SIG-M5 treated with dmso at 0.1 percent for 504 hours (cell line): ENCODE measurements around the gene CBX3.
"Not testable (repeated sequence)": the region's sequence is repeated elsewhere in the genome, so short reads cannot be mapped to it uniquely, and the experiment has no call there.

Experiments used
- DNase-seq: peaks from one replicate; lab custom pipeline; 2025; ENCODE audit not compliant: unreplicated experiment; lab: John Stamatoyannopoulos, UW

Gene CBX3

GRCh38 chr7:26187380-26188205 is 14.0 kb upstream of the CBX3 start:
- peak; percentile 53 for DNase-seq

DNA sequence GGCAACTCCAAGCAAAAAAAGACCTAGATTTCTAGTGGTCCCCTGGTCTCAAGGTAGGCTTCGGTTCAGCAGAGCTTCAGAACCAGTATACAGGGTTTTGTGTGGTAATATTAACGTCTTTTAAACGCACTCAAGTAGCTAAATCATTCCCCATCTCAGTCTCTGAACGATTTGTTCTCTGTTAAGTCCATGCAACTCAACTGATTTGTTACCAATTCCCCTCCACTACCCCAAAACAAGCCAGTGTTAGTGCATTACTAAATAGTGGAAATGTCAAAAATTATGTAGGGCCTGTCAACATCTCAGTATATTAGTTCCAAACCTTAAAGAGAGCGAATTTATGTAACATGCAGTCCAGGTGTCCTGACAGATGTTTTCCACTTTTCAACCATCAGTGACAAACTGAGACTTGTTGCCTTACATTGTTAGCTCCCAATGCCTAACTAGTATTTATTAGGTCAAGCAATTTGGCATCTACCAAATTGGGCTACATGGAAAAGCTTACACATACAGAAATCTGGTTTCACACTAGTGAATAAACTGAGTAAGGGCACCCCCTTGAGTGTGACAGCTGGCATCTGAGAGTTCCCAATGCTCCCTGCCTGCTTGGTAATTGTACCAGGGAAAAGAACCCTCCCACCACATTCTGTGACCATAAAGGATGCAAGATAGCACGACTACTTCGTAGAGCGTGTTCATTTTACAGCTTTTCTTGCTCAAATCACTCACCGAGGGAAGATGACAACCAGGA is 13.2 kb upstream of the CBX3 start:
- no peak for DNase-seq

DNA sequence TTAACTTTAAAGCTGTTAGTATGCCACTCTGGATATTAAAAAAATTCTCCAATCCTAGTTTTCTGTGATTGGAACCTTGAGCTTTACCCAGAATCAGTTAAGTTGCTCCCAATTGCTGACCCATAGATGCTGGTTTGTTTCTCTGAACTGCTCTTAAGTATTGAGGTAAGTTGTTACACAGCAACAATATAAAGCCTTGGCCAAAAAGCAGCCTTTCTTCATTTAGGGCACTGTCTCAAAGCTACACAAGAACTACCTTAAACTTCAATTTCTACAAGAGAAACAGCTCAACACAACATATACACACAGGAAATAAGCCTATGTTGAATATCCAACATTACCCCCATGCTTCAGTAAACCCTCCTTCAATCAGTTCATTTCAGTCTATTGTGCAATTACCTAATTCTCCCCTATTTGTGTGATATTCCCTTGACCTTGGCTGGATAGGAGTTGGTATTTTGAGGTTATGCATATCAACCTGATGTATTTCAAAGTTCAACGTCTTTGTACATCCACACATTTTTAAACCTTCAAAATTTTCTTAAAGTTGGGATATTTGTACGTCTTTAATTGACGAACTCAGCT is 12.5 kb upstream of the CBX3 start:
- no peak for DNase-seq

DNA sequence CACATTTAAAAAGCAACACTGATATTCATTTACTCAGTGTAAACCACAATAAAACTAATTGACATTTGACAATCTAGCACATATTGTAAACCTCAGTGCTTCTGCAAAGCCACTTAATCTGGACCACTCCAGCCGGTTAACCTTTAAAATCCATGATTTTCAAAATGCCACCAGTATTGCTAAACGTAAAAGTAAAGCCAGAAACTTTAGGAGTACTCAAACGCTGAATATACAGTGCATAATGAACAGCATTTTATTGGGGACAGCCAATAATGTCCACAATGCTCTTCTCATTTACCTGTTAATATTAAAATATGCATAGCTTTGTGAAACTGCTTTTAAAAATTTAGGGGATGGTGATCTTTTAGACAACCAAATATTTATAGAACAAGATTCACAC is 11.8 kb upstream of the CBX3 start:
- DNase-seq, result no peak

DNA sequence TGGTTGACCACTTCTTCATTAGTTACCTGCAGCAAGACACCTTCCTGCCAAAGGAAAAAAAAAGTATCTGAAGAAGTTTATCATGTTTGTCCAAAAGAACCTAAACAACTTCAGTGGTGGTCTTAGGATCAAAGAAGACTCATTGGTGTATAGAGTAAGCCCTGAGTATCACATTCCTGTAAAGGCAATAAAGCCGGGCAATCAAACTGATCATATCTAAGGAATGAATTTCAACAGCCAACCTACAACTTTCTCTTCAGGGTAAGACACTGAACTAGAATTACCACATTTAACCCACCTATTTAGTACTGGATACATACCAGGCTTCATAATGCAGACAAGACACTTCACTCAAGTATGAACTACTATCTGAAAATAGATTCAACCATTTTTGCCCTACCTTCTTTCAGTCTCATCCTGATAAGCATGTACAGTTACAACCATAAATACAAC is 11.1 kb upstream of the CBX3 start:
- DNase-seq, result no peak

- no peak for DNase-seq
These were observed 10.1 kb upstream of the CBX3 start for GRCh38 chr7:26191233-26191973.

- DNase-seq, result no peak
These were observed 9.5 kb upstream of the CBX3 start for GRCh38 chr7:26191974-26192479.

DNA sequence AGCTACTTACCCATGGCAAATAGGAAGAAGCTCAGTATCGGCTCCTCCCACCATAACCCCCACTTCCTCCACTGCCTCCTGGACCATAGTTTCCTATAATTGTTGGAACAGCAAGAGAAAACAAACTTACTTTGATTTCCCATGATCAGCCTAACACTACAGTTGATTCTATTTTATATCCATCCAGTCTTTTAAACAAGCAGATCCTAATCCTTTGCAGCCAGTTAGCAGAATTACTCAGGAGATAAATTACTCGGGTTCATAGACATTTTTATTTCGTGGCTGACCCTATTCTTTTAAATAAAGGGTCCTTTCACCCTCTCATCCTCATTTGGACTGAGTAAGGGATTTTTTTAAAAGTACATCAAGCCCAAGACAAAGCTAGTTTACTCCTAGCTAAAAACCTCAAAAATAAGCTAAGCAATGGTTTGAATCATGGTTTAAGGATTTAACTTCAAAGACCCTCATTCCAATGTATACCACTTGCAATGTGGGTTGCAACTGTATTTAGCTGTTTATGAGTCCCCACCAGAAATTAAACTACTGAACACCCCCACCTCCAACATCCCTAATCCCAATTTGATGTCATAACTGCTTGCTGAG is 9.0 kb upstream of the CBX3 start:
- DNase-seq, result peak; percentile 32

- DNase-seq, result peak; percentile 54
These were observed 7.9 kb upstream of the CBX3 start for GRCh38 chr7:26193432-26194207.

- DNase-seq, result not testable (repeated sequence)
These were observed 6.8 kb upstream of the CBX3 start for GRCh38 chr7:26194764-26195163.

DNA sequence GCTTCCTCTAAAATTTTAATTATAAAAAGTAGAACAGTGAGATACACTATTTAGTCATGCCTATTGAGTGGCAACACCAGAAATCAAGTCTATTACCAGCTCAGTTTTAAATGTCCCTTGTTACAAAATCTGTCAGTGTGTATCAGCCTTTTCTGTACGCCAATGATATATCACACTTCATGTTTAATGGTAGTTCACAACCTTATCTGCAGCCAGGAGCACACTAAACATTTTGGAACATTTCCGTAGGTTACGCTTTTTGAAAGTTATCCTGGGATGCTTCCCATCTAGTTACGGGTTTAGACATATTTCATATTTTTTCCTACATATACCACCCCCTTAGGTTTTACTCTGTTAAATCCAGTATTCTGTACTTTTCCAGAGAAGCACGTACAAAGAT is 6.4 kb upstream of the CBX3 start:
- DNase-seq, result no peak

DNA sequence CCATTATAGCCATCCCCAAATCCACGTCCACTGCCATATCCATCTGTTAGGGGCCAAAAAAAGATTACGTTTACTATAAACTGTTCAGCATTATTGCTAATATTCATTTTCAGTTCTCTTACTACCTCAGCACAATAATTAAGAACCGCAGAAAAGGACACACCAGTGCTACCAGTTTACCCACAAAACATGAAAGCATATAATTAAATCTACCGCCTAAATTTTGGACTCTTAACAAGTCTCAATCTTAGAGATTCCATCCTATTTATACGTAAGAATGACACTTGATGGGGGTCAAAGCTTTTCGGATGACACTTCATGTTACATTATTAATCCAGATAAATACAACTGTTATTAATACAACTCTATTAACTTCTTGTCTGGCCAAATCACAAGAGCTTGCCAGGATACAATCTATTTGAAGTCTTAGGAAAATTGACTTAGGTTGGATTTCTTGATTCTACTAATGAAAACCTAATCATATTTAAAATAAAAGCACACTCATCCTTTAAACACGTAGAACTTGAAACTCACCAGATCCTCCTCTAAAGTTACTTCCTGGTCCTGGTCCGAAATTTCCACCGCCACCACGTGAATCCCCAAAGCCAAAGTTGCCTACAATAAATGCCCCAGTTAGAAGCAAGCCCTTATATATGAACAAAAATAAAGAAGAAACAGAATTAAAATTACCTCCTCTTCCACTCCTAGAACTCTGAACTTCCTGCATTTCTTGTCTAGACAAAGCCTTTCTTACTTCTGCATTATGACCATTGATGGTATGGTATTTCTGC is 5.5 kb upstream of the CBX3 start:
- DNase-seq, result no peak

GRCh38 chr7:26197153-26198115 is 4.1 kb upstream of the CBX3 start:
- DNase-seq, result peak; percentile 88

- DNase-seq, result peak; percentile 68
These were observed 3.3 kb upstream of the CBX3 start for GRCh38 chr7:26198133-26198780.

DNA sequence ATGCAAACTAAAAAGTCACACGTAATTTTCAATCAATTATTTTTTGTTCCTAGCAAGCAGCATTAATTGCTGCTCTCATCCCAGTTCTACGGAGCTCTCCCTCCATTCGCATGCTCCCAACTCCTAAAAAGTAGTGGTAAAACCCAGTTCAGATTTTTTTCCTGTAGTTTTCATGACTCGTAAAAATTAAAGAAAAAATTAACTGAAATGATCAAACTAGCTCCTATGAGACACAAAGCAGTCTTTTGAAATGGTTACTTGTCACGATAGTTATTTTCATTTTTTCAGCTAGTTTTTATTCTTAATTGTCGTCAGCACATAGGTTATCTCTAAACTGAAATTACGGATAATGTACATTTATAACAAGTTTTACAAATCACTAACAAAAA is 2.8 kb upstream of the CBX3 start:
- no peak for DNase-seq

GRCh38 chr7:26199301-26200037 is 2.1 kb upstream of the CBX3 start:
- peak; percentile 65 for DNase-seq

DNA sequence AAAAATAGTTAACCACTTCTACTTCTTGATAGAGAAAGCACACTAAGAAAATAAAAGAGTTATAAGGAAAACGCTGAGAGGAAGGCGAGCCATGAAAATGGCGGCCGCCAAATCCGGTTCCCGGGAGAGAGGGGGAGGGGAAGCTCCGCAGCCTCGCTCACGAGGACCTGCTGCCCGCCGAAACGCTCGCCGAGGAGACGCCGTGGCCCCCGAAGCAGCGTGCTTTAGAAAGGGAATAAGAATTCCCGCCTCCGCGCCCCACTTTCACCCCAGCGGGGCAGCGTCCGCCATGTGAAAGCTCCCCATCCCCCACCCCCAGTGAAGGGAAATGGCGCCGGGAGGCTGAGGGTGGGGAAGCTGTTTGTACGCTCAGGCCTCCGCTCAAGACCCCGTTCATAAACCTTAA is 1.5 kb upstream of the CBX3 start:
- peak; percentile 71 for DNase-seq
